K562 (cell line): ENCODE data around the gene TPD52L1. TPM values are rescaled to one million over a fixed set of nuclear protein-coding genes. Genes with fewer than 3 reads are reported as not detected.

Experiments
- CAMTA2 ChIP-seq: fragments of 250-450 bp; sonication (Bioruptor Pico); conservative IDR thresholded peaks from 2 replicates; pipeline ENCODE4 v1.5.1; 2022
- CHD4 ChIP-seq: fragments of 200-600 bp; sonication (generic); IDR thresholded peaks from 3 replicates; pipeline ENCODE4 v1.6.1; 2012; ENCODE audit warnings: low read depth, mild to moderate bottlenecking, mixed read lengths, low read length, inconsistent platforms; ENCODE audit not compliant: insufficient read depth, insufficient replicate concordance, poor library complexity, severe bottlenecking
- DDX20 ChIP-seq: fragments of 450-650 bp; IDR thresholded peaks from 2 replicates; pipeline ENCODE4 v1.6.1; 2016; ENCODE audit warnings: missing genetic modification characterization, low read depth, mild to moderate bottlenecking, missing compliant biosample characterization, moderate library complexity
- DPF2 ChIP-seq: fragments of 450-650 bp; IDR thresholded peaks from 2 replicates; pipeline ENCODE4 v1.6.1; 2016
- GATA2 ChIP-seq: sonication (generic); formaldehyde crosslinking; IDR thresholded peaks from 2 replicates; pipeline ENCODE4 v1.4.0; 2020; ENCODE audit warnings: mild to moderate bottlenecking, missing genetic modification reagents
- HEY1 ChIP-seq: fragments of 250-450 bp; sonication (Bioruptor Pico); IDR thresholded peaks from 2 replicates; pipeline ENCODE4 v1.5.0; 2020; ENCODE audit warnings: mild to moderate bottlenecking, moderate library complexity, borderline replicate concordance
- KLF1 ChIP-seq: fragments of 450-650 bp; IDR thresholded peaks from 2 replicates; pipeline ENCODE4 v1.6.1; 2016; ENCODE audit warnings: missing genetic modification characterization, missing compliant biosample characterization
- MCM3 ChIP-seq: fragments of 450-650 bp; IDR thresholded peaks from 2 replicates; pipeline ENCODE4 v1.6.1; 2016
- MTA3 ChIP-seq: fragments of 450-650 bp; formaldehyde crosslinking; IDR thresholded peaks from 2 replicates; pipeline ENCODE4 v1.6.1; 2017; ENCODE audit warnings: mild to moderate bottlenecking, borderline replicate concordance
- NCOA2 ChIP-seq, 2 experiments: fragments of 450-650 bp; IDR thresholded peaks; 2 replicates each; pipeline ENCODE4 v1.6.1; 2018; ENCODE audit warnings: mild to moderate bottlenecking in 2 of 2, moderate library complexity in 1 of 2; ENCODE audit not compliant: partially characterized antibody in 2 of 2
- PHTF2 ChIP-seq: fragments of 250-450 bp; sonication (Bioruptor Pico); IDR thresholded peaks from 2 replicates; pipeline ENCODE4 v1.5.0; 2021; ENCODE audit warnings: mild to moderate bottlenecking
- SMARCA4 ChIP-seq: fragments of 450-650 bp; IDR thresholded peaks from 2 replicates; pipeline ENCODE4 v1.6.1; 2016
- SRF ChIP-seq, 2 experiments: fragments of 250-450, 450-650 bp in 1 of 2; sonication (Bioruptor Pico) in 1 of 2; sonication (generic) in 1 of 2; formaldehyde crosslinking; IDR thresholded peaks; 2 replicates each; pipeline versions ENCODE4 v1.5.0 to v1.5.1; 2020 to 2022; ENCODE audit warnings: mild to moderate bottlenecking in 1 of 2, missing genetic modification reagents in 1 of 2
- SRSF1 ChIP-seq: fragments of 200-400 bp; formaldehyde crosslinking; IDR thresholded peaks from 2 replicates; pipeline ENCODE4 v1.6.1; 2017; ENCODE audit warnings: mild to moderate bottlenecking, low read depth, low read length, moderate library complexity
- TOE1 ChIP-seq, 2 experiments: fragments of 450-650 bp in 1 of 2; sonication (generic) in 1 of 2; formaldehyde crosslinking in 1 of 2; IDR thresholded peaks; 2 replicates each; pipeline versions ENCODE4 v1.7.1 to v1.8.0; 2016 to 2022; ENCODE audit warnings: borderline replicate concordance in 2 of 2, mild to moderate bottlenecking in 2 of 2, antibody characterized with exemption in 1 of 2, inconsistent platforms in 1 of 2, low read depth in 1 of 2, missing genetic modification reagents in 1 of 2, moderate library complexity in 1 of 2
- ZNF212 ChIP-seq: fragments of 450-650 bp; formaldehyde crosslinking; IDR thresholded peaks from 2 replicates; pipeline ENCODE4 v1.4.0; 2020; ENCODE audit warnings: mild to moderate bottlenecking
- polyA plus RNA-seq, 8 experiments: library from polyadenylated mRNA; depleted of rRNA in 4 of 8; stranded (reverse) in 5 of 8; unstranded in 3 of 8; fragments of >200 nt; fragmentation: Nextera tagmentation in 2 of 8; fragmentation: Illumina TruSeq in 1 of 8; extraction: Ambion mirVana in 2 of 8; extraction: Trizol in 1 of 8; gene quantifications; 2 replicates each; pipeline versions ENCODE4 v1.2.1 to v1.2.3, GENCODE V29; 2011 to 2014; ENCODE audit warnings: inconsistent platforms in 1 of 8, missing spikeins in 1 of 8
- total RNA-seq, 7 experiments: library from RNA; depleted of rRNA in 6 of 7; stranded (reverse); fragments of >200 nt in 6 of 7; fragmentation: Illumina TruSeq in 2 of 7; extraction: Trizol in 2 of 7; gene quantifications; 2 replicates each; pipeline versions ENCODE4 v1.2.1 to v1.2.3, GENCODE V29; 2011 to 2021; ENCODE audit warnings: low replicate concordance in 1 of 7
- TF ChIP-seq, protein P1 (sequence below): fragments of 150-350 bp; IDR thresholded peaks from 2 replicates; pipeline ENCODE4 v1.6.1; 2014; ENCODE audit warnings: low read depth, mild to moderate bottlenecking, low read length, borderline replicate concordance
- TF ChIP-seq, protein P2 (sequence below): fragments of 450-650 bp; IDR thresholded peaks from 2 replicates; pipeline ENCODE4 v1.7.1; 2018; ENCODE audit warnings: mild to moderate bottlenecking, low read depth; ENCODE audit not compliant: partially characterized antibody
- TF ChIP-seq, protein P3 (sequence below): fragments of 150-350 bp; conservative IDR thresholded peaks from 2 replicates; pipeline ENCODE4 v1.6.1; 2014; ENCODE audit warnings: low read length

TPD52L1 gene
- total and polyA plus RNA-seq, 9 of the 15 experiments (the other 6 are each of a cell fraction or from before 2014, with no cell fraction given) = 12.9 to 149 (median 75.7) TPM

DNA sequence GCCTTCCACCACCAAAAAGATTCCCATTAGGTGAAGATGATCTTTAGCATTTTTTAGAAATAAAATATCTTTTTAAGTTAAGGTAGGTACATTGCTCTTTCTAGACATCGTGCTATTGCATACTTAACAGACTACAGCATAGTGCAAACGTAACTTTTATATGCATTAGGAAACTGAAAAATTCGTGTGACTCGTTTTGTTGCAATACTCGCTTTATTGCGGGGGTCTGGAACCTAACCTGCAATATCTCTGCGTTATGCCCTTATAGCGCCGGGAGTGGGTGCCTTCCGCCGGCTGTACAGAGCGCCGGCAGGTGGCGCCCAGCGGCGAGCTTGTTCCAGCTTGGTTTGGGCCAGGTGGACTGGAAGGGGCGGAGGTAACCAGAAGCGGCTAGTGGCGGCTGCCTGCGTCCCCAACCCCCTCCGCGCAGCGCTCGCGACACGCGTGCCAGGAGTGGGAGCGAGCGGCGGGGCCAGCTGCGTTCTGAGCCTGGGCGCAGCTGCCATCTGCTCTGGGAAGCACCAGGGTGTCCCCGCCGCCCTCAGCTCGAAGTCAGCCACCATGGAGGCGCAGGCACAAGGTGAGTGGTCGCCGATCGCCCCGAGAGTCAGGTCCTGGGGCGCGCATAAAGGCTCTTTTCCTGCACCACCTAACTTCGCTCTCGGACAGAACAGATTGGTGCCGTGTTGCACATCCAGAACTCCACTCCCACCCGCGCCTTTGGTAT is at the start of gene TPD52L1 (continued):
- TF ChIP-seq, protein P1, sequence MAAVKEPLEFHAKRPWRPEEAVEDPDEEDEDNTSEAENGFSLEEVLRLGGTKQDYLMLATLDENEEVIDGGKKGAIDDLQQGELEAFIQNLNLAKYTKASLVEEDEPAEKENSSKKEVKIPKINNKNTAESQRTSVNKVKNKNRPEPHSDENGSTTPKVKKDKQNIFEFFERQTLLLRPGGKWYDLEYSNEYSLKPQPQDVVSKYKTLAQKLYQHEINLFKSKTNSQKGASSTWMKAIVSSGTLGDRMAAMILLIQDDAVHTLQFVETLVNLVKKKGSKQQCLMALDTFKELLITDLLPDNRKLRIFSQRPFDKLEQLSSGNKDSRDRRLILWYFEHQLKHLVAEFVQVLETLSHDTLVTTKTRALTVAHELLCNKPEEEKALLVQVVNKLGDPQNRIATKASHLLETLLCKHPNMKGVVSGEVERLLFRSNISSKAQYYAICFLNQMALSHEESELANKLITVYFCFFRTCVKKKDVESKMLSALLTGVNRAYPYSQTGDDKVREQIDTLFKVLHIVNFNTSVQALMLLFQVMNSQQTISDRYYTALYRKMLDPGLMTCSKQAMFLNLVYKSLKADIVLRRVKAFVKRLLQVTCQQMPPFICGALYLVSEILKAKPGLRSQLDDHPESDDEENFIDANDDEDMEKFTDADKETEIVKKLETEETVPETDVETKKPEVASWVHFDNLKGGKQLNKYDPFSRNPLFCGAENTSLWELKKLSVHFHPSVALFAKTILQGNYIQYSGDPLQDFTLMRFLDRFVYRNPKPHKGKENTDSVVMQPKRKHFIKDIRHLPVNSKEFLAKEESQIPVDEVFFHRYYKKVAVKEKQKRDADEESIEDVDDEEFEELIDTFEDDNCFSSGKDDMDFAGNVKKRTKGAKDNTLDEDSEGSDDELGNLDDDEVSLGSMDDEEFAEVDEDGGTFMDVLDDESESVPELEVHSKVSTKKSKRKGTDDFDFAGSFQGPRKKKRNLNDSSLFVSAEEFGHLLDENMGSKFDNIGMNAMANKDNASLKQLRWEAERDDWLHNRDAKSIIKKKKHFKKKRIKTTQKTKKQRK = no peak
- TF ChIP-seq DDX20 (no peak), DPF2 (no peak), CAMTA2 (CRISPR knock-in tag) (no peak), GATA2 (CRISPR knock-in tag) (0 out of 2 replicates have a peak, but pooled peaks have one; percentile 15), TOE1 (IDR thresholded peaks at IDR 0.05; ENCODE audit: borderline replicate concordance) (no peak), TOE1 (CRISPR knock-in tag; IDR thresholded peaks at IDR 0.05; ENCODE audit: borderline replicate concordance, low read depth) (no peak), SRSF1 (no peak), SMARCA4 (no peak), ZNF212 (CRISPR knock-in tag) (no peak), PHTF2 (CRISPR knock-in tag) (no peak), KLF1 (tag) (no peak), MTA3 (peak; percentile 80), MCM3 (no peak), SRF (CRISPR knock-in tag; IDR thresholded peaks at IDR 0.05) (0 out of 4 replicates have a peak, but pooled peaks of 1 of the 2 experiments have one; percentile 51), HEY1 (no peak), NCOA2 (IDR thresholded peaks at IDR 0.05; ENCODE audit: partially characterized antibody in 2 of 2) (no peak), CHD4 (no peak)
- TF ChIP-seq, protein P2, sequence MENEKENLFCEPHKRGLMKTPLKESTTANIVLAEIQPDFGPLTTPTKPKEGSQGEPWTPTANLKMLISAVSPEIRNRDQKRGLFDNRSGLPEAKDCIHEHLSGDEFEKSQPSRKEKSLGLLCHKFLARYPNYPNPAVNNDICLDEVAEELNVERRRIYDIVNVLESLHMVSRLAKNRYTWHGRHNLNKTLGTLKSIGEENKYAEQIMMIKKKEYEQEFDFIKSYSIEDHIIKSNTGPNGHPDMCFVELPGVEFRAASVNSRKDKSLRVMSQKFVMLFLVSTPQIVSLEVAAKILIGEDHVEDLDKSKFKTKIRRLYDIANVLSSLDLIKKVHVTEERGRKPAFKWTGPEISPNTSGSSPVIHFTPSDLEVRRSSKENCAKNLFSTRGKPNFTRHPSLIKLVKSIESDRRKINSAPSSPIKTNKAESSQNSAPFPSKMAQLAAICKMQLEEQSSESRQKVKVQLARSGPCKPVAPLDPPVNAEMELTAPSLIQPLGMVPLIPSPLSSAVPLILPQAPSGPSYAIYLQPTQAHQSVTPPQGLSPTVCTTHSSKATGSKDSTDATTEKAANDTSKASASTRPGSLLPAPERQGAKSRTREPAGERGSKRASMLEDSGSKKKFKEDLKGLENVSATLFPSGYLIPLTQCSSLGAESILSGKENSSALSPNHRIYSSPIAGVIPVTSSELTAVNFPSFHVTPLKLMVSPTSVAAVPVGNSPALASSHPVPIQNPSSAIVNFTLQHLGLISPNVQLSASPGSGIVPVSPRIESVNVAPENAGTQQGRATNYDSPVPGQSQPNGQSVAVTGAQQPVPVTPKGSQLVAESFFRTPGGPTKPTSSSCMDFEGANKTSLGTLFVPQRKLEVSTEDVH = no peak
- TF ChIP-seq, protein P3, sequence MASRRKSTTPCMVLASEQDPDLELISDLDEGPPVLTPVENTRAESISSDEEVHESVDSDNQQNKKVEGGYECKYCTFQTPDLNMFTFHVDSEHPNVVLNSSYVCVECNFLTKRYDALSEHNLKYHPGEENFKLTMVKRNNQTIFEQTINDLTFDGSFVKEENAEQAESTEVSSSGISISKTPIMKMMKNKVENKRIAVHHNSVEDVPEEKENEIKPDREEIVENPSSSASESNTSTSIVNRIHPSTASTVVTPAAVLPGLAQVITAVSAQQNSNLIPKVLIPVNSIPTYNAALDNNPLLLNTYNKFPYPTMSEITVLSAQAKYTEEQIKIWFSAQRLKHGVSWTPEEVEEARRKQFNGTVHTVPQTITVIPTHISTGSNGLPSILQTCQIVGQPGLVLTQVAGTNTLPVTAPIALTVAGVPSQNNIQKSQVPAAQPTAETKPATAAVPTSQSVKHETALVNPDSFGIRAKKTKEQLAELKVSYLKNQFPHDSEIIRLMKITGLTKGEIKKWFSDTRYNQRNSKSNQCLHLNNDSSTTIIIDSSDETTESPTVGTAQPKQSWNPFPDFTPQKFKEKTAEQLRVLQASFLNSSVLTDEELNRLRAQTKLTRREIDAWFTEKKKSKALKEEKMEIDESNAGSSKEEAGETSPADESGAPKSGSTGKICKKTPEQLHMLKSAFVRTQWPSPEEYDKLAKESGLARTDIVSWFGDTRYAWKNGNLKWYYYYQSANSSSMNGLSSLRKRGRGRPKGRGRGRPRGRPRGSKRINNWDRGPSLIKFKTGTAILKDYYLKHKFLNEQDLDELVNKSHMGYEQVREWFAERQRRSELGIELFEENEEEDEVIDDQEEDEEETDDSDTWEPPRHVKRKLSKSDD = peak; percentile 76; the same call in 1 of the 2 replicates
